GM19468 (cell line): ENCODE measurements around the gene REEP6.
"Not testable (repeated sequence)": the region's sequence is repeated elsewhere in the genome, so short reads cannot be mapped to it uniquely, and the experiment has no call there.

ENCODE experiments used
- ATAC-seq: cut with Tn5 transposase; IDR thresholded peaks from one replicate; pipeline ENCODE4 v1.9.1; 2021; ENCODE audit warnings: mild to moderate bottlenecking, moderate library complexity, moderate number of reproducible peaks; ENCODE audit not compliant: unreplicated experiment; ENCODE audit errors: extremely low read depth

Gene REEP6

DNA sequence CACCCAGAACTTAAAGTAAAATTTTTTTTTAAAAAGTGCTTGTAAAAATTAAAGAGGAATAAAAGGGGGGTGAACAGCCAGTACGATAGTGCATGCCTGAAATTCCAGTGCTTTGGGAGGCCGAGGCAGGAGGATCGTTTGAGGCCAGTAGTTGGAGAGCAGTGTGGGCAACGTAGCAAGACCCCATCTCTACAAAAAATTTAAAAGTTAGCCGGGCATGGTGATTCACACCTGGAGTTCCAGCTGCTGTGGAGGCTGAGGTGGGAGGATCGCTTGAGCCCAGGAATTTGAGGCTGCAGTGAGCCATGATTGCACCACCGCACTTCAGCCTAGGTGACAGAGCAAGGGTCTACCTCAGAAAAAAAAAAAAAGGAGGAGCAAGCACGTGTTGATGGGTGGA, 14.0 kb downstream of the REEP6 start:
- no peak for ATAC-seq

GRCh38 chr19:1505991-1506881, 15.3 kb downstream of the REEP6 start:
- no peak for ATAC-seq

DNA sequence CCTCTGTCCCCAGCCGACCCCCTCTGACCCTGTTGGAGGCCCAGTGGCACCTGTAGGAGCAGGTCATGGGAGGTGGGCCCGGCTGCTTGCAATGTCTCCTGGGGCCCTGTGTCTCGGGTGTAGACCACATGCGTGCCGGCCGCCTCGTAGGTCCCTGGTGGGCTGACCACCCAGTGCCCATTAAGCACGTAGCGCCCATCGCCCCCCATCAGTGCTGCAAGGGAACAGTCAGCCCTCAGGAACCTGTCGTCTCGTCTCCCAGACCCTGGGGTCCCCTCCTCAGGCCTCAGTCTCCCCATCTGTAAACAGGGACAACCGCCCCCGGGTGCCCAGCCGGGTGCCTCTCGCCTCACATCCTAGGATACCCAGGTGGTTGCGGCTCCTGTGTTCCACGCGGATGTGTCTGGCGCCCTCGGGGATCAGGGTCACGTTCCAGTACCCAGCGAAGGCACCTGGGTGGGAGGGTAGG, 16.2 kb downstream of the REEP6 start:
- ATAC-seq = no peak

DNA sequence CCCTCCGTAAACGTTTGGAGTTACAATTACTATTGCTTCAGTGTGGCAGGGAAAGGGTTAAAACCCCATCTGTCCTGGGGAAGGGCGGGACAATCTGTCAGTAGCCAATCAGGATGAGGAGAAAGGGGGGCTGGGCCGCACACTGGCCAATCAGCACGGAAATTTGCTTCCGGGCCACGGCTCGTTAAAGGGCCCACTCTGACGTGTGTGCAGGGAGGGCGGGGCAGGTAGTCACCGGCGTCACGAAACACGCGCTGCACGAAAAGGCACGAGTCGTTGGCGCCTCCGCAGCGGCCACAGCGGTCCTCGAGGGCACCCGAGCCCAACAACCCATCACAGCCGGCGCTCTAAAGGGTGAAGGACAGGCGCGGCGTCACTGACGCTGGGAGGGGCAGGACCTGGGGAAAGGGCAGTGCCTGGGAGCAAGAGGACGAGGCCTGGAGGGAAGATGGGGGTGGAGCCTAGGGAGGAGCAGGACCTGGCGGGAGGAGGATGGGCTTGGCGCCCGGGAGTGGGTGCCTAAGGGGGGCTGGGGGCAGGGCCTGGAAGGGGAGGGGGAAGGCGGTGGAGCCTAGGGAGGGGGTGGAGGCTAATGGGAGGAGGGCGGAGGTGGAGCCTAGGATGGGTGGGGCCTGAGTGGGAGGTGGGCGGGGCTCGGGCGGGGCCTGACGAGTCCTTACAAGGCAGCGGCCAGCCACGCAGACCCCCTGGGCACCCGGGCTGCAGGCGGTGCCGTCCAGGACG, 17.0 kb downstream of the REEP6 start:
- no peak for ATAC-seq

- no peak for ATAC-seq
Observed at GRCh38 chr19:1508507-1508856, 17.5 kb downstream of the REEP6 start.

GRCh38 chr19:1509602-1510441, 18.8 kb downstream of the REEP6 start:
- ATAC-seq = no peak

DNA sequence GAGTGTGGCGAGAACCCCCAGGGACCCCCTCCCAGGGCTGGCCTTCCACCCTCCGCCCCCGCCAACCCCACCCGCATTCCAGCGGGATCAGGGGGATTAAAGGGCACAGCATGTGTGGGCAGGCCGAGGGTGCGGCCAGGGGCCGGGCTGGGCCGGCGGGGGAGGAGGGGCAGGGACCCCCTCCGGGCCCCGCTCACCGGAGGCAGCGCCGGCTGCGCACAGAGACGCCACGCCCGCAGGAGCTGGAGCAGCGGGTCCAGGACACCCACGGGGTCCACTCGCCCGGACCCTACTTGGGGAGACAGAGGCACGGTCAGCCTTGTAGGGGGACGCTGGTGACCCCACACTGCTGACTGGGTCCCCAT, 19.4 kb downstream of the REEP6 start:
- ATAC-seq = no peak

- ATAC-seq = no peak
Observed at GRCh38 chr19:1510807-1511206, 19.8 kb downstream of the REEP6 start.

DNA sequence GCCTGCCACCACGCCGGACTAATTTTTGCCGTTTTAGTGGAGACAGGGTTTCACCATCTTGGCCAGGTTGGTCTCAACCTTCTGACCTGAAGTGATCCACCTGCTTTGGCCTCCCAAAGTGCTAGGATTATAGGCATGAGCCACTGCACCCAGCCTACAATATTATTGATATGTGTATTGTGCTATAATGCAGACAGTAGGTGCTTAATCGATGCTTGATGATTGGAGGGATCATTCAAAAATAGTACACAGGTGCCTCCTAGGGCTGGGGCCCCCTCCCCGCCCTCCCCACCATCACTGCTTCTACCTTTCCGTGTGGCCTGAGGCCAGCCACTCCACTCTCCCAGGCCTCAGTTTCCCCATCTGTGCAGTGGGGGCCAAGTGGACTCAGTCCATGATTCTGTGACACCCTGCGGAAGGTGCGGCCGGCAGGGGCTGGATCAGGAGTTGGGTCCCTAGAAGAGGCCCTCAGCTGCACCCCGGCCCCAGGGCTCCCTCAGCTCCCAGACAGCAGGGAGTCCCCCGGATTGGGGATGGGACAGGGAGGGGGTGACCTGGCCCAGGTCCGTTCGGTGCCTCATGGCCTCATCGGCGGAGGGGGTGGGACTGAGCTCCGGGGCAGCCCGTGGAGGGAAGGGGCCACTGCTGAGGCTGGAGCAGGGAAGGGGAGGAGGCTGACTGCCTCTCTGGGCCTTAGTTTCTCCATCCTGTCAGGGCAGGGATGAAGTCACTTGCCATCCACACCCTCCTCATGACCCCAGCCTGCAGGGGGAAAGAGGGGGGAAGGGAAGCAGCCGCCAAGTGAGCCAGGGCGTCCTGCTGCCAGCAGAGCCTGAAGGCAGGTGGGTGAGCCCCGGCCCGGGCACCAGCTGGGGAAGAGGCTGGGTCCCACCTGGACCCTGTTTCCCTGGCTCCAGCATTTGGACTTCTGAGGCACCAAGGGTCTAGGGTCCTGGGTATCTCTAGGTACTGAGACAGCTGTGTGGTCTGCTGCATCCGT, 20.6 kb downstream of the REEP6 start:
- ATAC-seq = no peak

DNA sequence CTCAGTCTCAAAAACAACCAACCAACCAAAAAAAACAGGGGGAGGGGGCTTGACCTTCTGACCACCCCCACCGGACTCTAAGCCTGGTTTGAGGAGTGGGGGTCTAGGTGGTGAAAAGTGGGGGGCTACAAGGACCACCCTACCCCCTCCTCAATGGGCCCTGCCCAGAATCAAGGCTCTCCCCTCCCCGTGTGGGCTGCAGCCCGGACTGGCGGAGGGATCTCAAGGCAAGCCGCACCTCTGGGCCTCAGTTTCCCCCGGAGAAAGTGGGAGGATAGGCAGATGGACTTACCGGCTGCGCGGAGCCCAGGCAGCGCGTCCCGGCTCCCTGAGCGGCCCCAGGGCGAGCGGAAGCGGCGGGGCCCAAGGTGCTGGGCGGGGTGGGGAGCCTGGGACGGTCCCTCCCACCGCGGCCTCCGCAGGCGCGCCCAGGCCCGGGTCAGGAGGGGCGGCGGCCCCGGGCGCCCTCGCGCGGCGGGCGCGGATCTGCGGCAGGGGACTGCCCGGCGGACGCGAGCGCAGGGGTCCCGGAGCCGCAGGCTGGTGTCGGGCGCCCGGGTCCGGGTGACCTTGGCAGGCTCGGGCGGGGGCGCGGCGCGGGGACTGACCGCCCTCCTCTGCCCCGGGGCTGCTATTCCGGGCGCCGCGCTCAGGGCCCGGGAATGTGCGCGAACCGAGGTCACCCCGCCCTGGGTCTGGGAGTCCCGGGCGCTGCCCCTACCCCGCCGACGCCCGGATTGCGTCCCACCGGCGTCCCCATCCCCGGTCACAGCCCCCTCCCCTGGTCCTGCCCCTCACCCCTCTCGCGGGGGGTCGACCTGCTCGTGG, 21.9 kb downstream of the REEP6 start, which contains the start of gene ADAMTSL5:
TSS of gene ADAMTSL5 (minus strand) at position 349 of the 828 bp plus-strand sequence. CDS start 2,076 bp downstream, outside the sequence.
- ATAC-seq = no peak

- ATAC-seq = no peak
Observed at GRCh38 chr19:1513499-1514294, 22.7 kb downstream of the REEP6 start.

DNA sequence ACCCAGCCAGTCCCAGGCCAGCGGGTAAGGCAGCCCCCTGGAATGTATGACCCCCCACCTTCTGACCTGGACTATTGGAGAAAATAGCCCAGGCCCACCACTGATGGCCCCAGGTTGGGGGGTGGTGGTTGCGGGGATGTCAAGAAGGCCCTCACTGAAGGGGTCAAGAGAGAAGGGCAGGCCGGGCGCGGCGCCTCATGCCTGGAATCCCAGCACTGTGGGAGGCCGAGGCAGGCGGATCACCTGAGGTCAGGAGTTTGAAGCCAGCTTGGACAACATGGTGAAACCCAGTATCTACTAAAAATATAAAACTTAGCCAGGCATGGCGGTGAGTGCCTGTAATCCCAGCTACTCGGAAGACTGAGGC, 23.3 kb downstream of the REEP6 start:
- ATAC-seq = no peak

DNA sequence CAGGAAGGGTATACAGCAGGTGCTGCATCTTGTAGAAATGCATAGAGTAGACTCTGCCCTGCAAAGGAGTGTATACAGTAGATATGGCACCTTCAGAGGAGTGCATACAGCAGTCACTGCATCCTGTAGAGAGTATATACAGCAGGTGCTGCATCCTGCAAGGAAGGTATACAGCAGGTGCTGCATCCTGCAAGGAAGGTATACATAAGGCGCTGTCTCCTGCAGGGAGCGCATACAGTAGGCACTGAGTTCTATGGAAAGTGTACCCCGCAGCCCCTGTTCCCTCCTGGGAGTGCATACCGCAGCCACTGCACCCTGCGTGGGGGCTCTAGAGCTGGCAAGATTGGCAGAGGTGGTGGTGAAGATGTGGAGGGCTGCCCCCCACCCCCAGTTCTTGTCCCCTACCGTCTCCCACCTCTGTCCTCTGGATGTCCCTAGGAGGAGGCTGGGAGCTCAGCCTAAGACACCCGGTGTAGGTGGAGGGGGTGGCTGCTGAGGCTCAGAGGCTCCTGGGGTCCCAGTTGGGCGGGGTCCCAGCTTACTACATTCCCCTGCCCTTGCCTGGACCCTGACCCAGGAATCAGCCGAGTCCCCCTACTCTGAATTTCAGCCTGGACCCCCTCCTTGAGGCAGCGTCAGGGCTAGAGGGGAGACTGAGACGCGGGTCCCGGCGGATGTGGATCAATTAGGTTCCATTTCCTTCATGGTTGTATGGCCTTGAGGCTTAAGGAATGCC, 24.2 kb downstream of the REEP6 start:
- no peak for ATAC-seq

DNA sequence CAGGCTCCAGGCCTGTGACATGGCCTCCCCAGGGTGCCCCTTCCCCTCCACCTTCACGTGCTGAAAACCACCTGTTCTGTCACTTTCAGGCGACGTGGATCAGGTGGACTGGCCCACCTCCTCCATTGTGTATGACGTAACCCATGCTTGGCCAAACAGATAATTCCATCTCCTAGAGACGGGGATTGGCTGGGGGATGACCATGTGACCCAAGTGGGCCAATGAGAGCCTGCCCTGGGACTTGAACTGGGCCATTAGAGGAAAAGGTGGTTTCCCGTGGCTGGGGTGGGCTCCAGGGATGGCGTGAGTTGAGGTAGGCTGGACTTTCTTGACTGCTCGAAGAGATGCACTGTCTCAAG, 25.4 kb downstream of the REEP6 start:
- no peak for ATAC-seq

DNA sequence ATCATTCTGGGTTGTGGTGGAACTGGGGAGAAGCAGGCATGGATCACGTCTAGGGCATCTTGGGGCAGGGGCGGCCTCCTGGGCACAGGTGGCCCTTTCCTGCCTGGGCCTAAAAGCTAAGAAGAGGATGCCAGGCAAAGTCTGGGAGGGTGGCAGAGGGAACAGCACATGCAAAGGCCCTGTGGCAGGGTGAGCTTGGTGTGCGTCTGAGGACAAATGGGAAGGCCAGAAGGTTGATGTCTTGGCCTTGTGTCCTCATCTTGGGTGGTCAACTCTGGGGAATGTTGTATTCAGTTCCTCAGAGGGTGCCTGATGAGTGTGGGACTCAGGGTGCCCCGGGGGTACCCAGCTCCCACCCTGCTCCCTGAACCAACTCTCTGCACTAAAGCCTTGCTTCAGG, 27.5 kb downstream of the REEP6 start:
- ATAC-seq = no peak

DNA sequence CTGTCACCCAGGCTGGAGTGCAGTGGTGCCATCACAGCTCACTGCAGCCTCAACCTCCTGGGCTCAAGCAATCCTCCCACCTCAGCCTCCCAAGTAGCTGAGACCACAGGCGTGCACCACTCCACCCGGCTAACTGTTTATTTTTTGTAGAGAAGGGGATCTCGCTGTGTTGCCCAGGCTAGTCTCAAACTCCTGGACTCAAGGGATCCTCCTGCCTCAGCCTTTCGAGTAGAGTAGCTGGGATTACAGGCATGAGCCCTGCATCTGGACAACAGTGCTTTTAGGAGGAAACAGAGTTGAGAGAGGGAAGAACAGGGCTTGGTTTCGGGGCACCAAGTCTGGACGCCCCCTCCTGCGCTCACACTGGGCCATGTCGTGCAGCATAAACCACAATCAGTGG, 28.8 kb downstream of the REEP6 start:
- ATAC-seq = not testable (repeated sequence)

DNA sequence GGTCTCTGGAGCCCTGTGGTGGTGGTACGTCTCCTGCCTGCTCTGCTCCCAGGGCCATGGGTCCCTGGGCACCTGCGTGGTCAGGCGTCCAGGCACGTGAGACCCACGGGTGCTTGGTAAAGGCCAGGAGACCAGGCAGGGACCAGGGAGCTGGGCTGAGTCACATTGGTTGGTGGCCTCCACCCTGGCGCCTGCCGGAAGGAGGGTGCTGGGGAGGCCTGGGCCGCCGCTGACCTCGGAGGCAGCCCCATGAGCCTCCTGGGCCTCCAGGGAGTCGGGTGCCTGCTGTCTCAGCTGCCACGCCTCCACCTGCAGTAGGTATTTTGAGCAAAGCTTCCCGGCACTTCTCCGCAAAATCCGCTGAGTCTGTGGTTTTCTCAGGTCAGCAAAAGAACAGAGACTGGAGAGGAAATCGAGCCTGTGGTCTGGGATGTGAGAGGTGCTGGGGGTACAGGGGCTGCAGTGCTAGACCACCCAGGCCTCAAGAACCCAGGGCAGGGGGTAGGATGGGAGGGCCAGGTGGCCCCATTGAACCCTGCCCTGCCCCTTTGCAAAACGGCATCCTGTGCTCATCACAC, 29.3 kb downstream of the REEP6 start:
- no peak for ATAC-seq
